HG02973 (cell line): ENCODE measurements around the gene DGKG.

ENCODE experiments used
- ATAC-seq: cut with Tn5 transposase; IDR thresholded peaks from one replicate; pipeline ENCODE4 v1.9.1; 2021; ENCODE audit warnings: moderate library complexity; ENCODE audit not compliant: unreplicated experiment

Gene DGKG

DNA sequence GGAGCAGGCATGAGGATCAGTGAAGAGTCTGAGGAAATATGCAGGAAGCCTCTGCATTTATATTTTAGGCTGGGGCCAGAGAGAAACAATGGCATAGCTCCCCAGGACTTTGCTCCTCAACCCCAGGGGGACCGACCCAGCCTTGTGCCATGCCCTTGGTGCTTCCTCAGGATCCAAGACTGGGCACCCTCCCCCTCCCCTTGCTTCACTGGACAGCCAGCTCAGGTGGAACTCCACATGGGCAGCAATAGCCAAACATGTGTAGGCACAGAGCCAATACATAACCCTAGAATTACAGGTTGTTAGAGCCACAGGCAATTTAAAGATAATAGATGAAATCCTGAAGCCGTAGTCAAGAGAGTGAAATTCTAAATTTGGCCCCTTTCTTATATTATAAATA is 180.1 kb downstream of the DGKG start:
- ATAC-seq = no peak

GRCh38 chr3:186180891-186181481 is 181.0 kb downstream of the DGKG start:
- no peak for ATAC-seq

GRCh38 chr3:186180151-186180550 is 181.9 kb downstream of the DGKG start:
- ATAC-seq = no peak

DNA sequence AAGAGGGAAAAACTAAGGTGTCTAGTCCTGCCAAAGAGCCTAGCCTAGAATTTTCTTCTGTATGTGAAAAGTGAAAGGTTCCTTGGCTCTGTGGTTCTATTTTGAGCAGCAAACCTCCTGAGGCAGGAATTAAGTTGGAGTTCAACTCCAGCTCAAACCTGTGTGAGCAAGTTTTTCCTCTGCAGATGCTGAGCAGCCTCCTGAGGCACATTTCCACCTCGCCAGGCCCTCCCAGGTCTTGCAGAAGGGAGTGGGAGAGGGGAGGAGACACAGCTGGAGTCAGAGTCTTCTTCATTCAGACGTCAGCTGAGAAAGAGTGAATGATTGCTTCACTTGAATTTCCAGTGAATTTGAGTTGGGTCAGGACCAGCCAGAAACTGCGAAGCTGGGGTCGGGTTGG is 183.6 kb downstream of the DGKG start:
- no peak for ATAC-seq

- ATAC-seq = no peak
Observed at GRCh38 chr3:186176373-186176990, 185.6 kb downstream of the DGKG start.

DNA sequence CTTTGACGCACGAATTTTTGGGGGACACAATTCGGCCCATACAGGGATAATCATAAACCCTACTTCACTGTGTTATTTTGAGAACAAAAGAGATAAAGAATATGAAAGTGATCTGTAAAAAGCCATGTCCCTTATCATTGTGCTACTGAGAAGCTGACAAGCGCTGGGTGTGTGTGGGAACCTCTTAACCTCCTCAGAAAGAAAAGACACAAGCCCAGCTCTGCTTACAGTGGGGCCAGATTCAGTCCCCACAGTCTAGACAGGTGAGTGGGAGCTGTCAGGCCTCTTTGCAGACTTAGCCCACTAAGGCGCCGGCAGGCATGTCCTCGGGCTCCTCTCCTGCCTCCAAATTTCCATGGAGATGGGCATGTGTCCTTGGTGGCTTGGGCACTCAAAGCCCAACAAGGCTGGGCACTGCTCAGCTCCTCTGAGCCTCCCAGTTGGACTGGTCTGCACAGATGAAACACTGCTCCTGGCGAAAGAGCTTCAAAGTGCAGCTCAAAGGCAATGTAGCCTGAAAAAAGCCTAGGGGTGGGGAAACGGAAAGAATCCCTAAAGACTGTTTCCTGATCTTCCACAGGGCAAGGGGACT is 188.7 kb downstream of the DGKG start:
- no peak for ATAC-seq

GRCh38 chr3:186172353-186172752 is 189.7 kb downstream of the DGKG start:
- ATAC-seq = no peak

DNA sequence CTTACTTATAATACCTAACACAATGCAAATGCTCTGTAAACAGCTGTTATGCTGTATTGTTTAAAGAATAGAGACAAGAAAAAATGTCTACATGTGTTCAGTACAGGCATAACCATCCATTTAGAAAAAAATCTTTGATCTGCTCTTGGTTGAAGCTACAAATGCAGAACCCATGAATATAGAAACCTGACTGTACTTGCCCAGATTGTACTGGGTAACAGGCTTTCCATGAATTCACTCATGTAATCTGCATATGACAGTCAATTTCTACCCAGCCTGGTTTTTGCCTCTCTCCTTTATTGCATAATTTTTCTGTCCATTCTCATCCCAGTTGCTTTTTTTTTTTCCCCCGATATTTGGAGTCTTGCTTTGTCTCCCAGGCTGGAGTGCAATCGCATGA is 190.5 kb downstream of the DGKG start:
- no peak for ATAC-seq

DNA sequence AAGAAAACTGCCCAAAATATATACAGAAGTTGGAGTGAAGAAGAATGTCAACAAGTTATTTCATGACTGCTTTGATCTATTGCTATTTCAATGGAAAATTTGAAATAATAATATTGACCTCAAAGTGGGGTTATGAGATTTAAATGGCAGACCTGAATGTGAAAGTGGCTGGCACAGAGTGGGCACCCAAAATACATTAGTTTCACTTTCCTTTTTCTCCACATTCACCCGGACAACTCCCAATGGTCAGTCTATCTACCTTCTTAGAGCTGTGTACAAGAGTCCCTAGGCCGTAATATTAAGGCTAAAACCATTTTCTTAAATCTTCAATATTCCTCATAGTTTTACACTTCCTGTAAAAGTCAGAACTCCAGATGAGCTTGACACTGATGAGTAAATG is 191.5 kb downstream of the DGKG start:
- ATAC-seq = no peak

GRCh38 chr3:186169379-186169778 is 192.7 kb downstream of the DGKG start:
- ATAC-seq = no peak

DNA sequence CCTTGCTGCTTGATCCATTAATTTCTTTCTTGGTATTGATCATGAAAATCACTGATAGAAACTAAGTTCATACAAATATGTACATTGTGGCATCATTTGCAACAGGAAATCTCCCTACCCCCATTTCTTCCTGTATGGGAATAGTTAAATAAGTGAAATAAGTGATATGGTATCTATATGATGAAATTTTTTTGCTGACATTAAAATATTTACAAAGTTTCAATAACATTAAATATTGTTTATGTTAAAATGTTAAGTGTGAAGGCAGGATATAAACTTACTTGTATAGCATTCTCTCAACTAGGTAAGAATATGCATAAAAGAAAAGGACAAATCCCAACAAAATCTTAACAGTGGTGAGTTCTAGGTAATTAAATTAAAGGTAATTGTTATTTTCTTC is 193.1 kb downstream of the DGKG start:
- ATAC-seq = no peak

- ATAC-seq = no peak
Observed at GRCh38 chr3:186167646-186168395, 194.2 kb downstream of the DGKG start.

GRCh38 chr3:186166491-186167288 is 195.3 kb downstream of the DGKG start:
- ATAC-seq = no peak

DNA sequence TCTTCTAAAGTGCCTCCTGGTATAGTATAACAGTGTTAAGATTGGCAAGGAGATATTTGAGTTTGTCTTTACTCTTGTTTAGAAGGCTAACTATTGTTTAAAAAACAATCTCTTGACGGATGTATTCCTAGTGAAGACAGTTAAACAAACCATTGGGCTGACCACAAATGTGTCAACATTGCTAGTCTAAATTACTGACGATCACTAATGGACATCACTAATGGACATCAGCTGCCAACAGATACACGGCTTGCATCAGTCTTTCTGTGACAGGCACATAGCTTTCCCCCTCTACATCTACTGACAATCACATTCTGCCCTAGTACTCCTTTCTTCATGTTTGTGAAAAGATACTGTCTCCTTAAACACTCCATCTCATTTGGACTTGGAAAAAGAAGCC is 196.0 kb downstream of the DGKG start:
- no peak for ATAC-seq

GRCh38 chr3:186165331-186165730 is 196.7 kb downstream of the DGKG start:
- no peak for ATAC-seq

GRCh38 chr3:186164696-186165095 is 197.3 kb downstream of the DGKG start:
- ATAC-seq = no peak

DNA sequence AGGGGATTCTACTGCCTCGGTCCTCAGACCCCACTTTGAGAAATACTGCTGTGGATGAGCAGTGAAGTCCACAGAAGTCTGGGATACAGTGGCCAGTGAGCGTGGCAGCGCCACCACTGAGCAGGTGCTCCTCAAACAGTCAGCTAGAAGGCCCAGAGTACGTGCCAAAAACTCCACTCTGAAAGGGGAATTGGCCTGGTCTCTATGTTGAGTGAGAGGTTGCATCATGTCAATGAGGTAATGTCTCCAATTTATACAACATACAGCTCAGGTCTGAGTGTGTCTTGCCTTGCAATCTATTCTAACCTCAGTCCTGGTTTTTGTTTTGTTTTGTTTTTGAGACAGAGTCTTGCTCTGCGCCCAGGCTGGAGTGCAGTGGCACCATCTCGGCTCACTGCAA is 199.8 kb downstream of the DGKG start:
- no peak for ATAC-seq

- ATAC-seq = no peak
Observed at GRCh38 chr3:186160691-186161243, 201.3 kb downstream of the DGKG start.

DNA sequence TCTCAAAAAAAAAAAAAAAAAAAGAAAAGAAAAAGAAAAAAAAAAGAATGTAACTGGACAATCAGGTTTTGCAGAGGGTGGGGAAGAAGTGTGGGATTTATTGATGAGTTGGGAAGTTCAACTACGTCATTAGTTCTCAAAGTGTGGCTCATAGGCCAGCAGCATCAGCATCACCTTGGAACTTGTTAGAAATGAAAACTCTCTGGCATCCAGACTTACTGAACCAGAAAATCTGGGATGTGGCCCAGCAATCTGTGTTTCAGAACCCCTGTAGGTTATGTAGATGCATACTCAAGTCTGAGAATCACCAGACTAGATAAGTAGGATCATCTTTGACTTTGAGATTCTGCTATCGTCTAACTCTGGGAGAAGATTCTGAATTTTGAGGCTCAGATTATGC is 207.4 kb downstream of the DGKG start:
- ATAC-seq = no peak

- ATAC-seq = peak; percentile 96
Observed at GRCh38 chr3:186152889-186153292, 209.1 kb downstream of the DGKG start.

GRCh38 chr3:186152361-186152798 is 209.7 kb downstream of the DGKG start:
- ATAC-seq = peak; percentile 11
